Endothelial cell of umbilical vein (primary cell): ENCODE data around the gene UGGT2. TPM values are rescaled to one million over a fixed set of nuclear protein-coding genes. Genes with fewer than 3 reads are reported as not detected.

Experiments used
- BruUV-seq: library from RNA; stranded (reverse); fragments of 400-500 nt; replicated peaks from 2 replicates; lab custom pipeline; 2021; lab: Mats Ljungman, UMichigan
- CTCF ChIA-PET: fragments of 300-600, 350-600 bp; sonication (Branson Sonifier 250); formaldehyde crosslinking; loops from one replicate; lab custom pipeline; 2021; ENCODE audit warnings: antibody characterized with exemption, inconsistent platforms; lab: Charles Lee
- POLR2A ChIA-PET: fragments of 300-600, 350-600 bp; sonication (Branson Sonifier 250); formaldehyde crosslinking; loops from one replicate; lab custom pipeline; 2021; ENCODE audit warnings: antibody characterized with exemption, inconsistent platforms; lab: Charles Lee
- DNase-seq: peaks from one replicate; pipeline ENCODE4 v3.0.0-alpha.2; 2011; ENCODE audit warnings: low read depth, low spot score
- FAIRE-seq: peaks from 2 replicates; lab custom pipeline; 2011; peaks lifted over from hg19 to GRCh38; lab: Jason Lieb, UNC
- H2AFZ ChIP-seq: 2 replicates; pipeline ENCODE4 v1.6.0; 2012; ENCODE audit warnings: low read depth, low read length, control low read depth, inconsistent platforms
- H3K27ac ChIP-seq: 2 replicates; pipeline ENCODE4 v1.5.1; 2011; ENCODE audit warnings: low read depth, mild to moderate bottlenecking, control low read depth, low read length, moderate library complexity; ENCODE audit not compliant: insufficient read depth
- H3K27me3 ChIP-seq, 2 experiments: 2 replicates each; pipeline versions ENCODE4 v1.6.0 to v1.6.1; 2011; ENCODE audit warnings: low read length in 2 of 2, mixed read lengths in 1 of 2; ENCODE audit not compliant: control insufficient read depth in 2 of 2, insufficient read depth in 2 of 2
- H3K36me3 ChIP-seq, 2 experiments: 2 replicates in 1 of 2; 3 replicates in 1 of 2; pipeline ENCODE4 v1.5.1; 2011; ENCODE audit warnings: low read length in 2 of 2, mild to moderate bottlenecking in 1 of 2, moderate library complexity in 1 of 2; ENCODE audit not compliant: control insufficient read depth in 2 of 2, insufficient read depth in 2 of 2; ENCODE audit errors: extremely low read depth in 1 of 2
- H3K4me1 ChIP-seq: 3 replicates; pipeline ENCODE4 v1.5.1; 2011; ENCODE audit warnings: mild to moderate bottlenecking, low read length; ENCODE audit not compliant: control insufficient read depth, insufficient read depth; ENCODE audit errors: extremely low read depth
- H3K4me2 ChIP-seq: 2 replicates; pipeline ENCODE4 v1.6.1; 2011; ENCODE audit warnings: low read length, control low read depth, mixed read lengths; ENCODE audit not compliant: insufficient read depth
- H3K4me3 ChIP-seq, 3 experiments: fragments of 200-600 bp in 1 of 3; sonication (generic), shearing (Covaris generic) in 1 of 3; replicated peaks in 1 of 3; 2 replicates each; pipeline ENCODE4 v1.5.1; 2011 to 2016; ENCODE audit warnings: control low read depth in 3 of 3, low read length in 3 of 3, mild to moderate bottlenecking in 2 of 3, inconsistent platforms in 1 of 3, low read depth in 1 of 3, moderate library complexity in 1 of 3; ENCODE audit not compliant: insufficient read depth in 1 of 3
- H3K79me2 ChIP-seq: 2 replicates; pipeline ENCODE4 v1.6.0; 2012; ENCODE audit warnings: low read length, inconsistent platforms; ENCODE audit not compliant: control insufficient read depth, insufficient read depth
- H3K9ac ChIP-seq: replicated peaks from 2 replicates; pipeline ENCODE3; 2011; ENCODE audit warnings: low read length, control low read depth; ENCODE audit not compliant: insufficient read depth; ENCODE audit errors: extremely low read depth
- H3K9me1 ChIP-seq: replicated peaks from 3 replicates; pipeline ENCODE4 v1.6.0; 2011; ENCODE audit warnings: mild to moderate bottlenecking, low read length; ENCODE audit not compliant: control insufficient read depth, insufficient read depth; ENCODE audit errors: extremely low read depth
- H3K9me3 ChIP-seq: replicated peaks from 2 replicates; pipeline ENCODE4 v1.5.1; 2012; ENCODE audit warnings: low read length, inconsistent platforms; ENCODE audit not compliant: control insufficient read depth, insufficient read depth
- H4K20me1 ChIP-seq: replicated peaks from 2 replicates; pipeline ENCODE3; 2011; ENCODE audit warnings: mild to moderate bottlenecking, low read length; ENCODE audit not compliant: control insufficient read depth, insufficient read depth; ENCODE audit errors: extremely low read depth
- EZH2 ChIP-seq: IDR thresholded peaks from 2 replicates; pipeline ENCODE4 v1.6.1; 2012; ENCODE audit warnings: borderline replicate concordance, low read depth, mild to moderate bottlenecking, moderate library complexity, low read length, inconsistent platforms; ENCODE audit not compliant: severe bottlenecking
- FOS ChIP-seq: IDR thresholded peaks from 2 replicates; pipeline ENCODE4 v1.6.1; 2011; ENCODE audit warnings: mild to moderate bottlenecking, low read length, moderate library complexity, borderline replicate concordance; ENCODE audit not compliant: insufficient read depth
- GATA2 ChIP-seq: IDR thresholded peaks from 2 replicates; pipeline ENCODE4 v1.7.0; 2011; ENCODE audit warnings: low read depth, mild to moderate bottlenecking, moderate library complexity, mixed read lengths, low read length; ENCODE audit not compliant: insufficient read length, insufficient read depth
- JUN ChIP-seq: IDR thresholded peaks from 2 replicates; pipeline ENCODE4 v1.6.1; 2011; ENCODE audit warnings: borderline replicate concordance, low read depth; ENCODE audit not compliant: insufficient read length, insufficient read depth
- MYC ChIP-seq: IDR thresholded peaks from one replicate; pipeline ENCODE4 v1.6.1; 2011; ENCODE audit warnings: mild to moderate bottlenecking, low read depth, low read length
- POLR2A ChIP-seq: IDR thresholded peaks from 2 replicates; pipeline ENCODE4 v1.6.1; 2012; ENCODE audit warnings: low read depth, mild to moderate bottlenecking, control low read depth, low read length
- POLR2AphosphoS5 ChIP-seq: IDR thresholded peaks from 2 replicates; pipeline ENCODE4 v1.6.1; 2012; ENCODE audit warnings: low read depth, mild to moderate bottlenecking, control low read depth, low read length, moderate library complexity; ENCODE audit not compliant: insufficient read depth
- dilution Hi-C: fragments of 300-500 bp; cut with MboI; formaldehyde crosslinking; loops from one replicate; pipeline ENCODE4 v1.15.0; 2019; ENCODE audit warnings: low sequenced_read_pairs; ENCODE audit not compliant: extremely low pct_ligation_motif_present
- intact Hi-C: fragments of 100-400 bp; cut with micrococcal nuclease; formaldehyde crosslinking; loops from one replicate; pipeline ENCODE4 v1.10.0; 2022
- polyA plus RNA-seq, 4 experiments: library from polyadenylated mRNA; depleted of rRNA in 3 of 4; stranded (reverse) in 3 of 4; unstranded in 1 of 4; fragments of >200 nt; gene quantifications; 2 replicates each; pipeline versions ENCODE4 v1.2.1 to v1.2.3, GENCODE V29; 2011 to 2012; ENCODE audit warnings: missing spikeins in 1 of 4
- total RNA-seq: library from RNA; stranded (reverse); gene quantifications from 2 replicates; pipeline ENCODE4 v1.2.3, GENCODE V29; 2021
- TF ChIP-seq, protein P1 (sequence below), 2 donors: IDR thresholded peaks; 1 replicate in 1 of 2; 2 replicates in 1 of 2; pipeline ENCODE4 v1.5.1; 2011; ENCODE audit warnings: low read length in 2 of 2, mild to moderate bottlenecking in 2 of 2, moderate library complexity in 2 of 2, control low read depth in 1 of 2, inconsistent platforms in 1 of 2, low read depth in 1 of 2; ENCODE audit not compliant: insufficient read depth in 1 of 2; ENCODE audit errors: extremely low read depth in 1 of 2
- TF ChIP-seq, protein P2 (sequence below): IDR thresholded peaks from 2 replicates; pipeline ENCODE4 v1.6.1; 2011; ENCODE audit not compliant: insufficient read depth, insufficient read length

The UGGT2 gene
- total and polyA plus RNA-seq, 2 donors (not counting 3 experiments of a cell fraction or from before 2014, with no cell fraction given): 4.6 to 25.1 TPM

DNA sequence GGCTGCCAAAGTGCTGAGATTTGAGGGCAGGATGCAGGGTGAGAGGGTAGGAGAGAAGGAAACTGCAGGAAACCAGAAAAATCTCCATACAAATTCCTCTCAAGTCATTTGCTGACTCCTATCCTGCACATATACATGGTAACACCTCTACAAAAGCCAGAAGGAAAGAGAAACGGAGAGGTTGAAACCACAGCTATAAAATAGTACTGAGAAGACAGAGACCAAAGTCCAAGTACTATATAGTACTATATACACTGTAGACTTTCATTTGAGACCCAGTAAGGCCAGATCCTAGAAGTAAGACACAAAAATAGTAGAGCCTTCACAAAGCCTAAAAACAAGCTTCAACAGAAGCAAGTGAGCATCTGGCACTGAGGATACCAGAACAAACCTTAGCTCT lies 103.1 kb downstream of the UGGT2 start:
- no peaks in the 10 kb centered on the region for H3K9me3 ChIP-seq
- no peak overlapping the region for H3K4me3 ChIP-seq
- no peak overlapping the region for H3K27ac ChIP-seq
- DNase-seq (no peak), FAIRE-seq (no peak)
- POLR2A ChIA-PET: no interaction called here
- BruUV-seq: no TSS peak
- CTCF ChIA-PET: interaction anchor here (1.4 kb wide), 2 partner anchors 64 to 326 kb away, joined by 4 read pairs; no protein-coding TSS in a partner anchor
- no peak overlapping the region for H2AFZ ChIP-seq
- dilution Hi-C loops (no loop called here), intact Hi-C loops (no loop called here)
- no peaks in the 10 kb centered on the region for H3K4me1 ChIP-seq
- H3K9me1 ChIP-seq: no peaks in the 10 kb centered on the region
- no peak overlapping the region for H3K4me2 ChIP-seq
- H3K27me3 ChIP-seq: no peaks in the 10 kb centered on the region
- H3K79me2 ChIP-seq: no peaks in the 10 kb centered on the region
- H3K9ac ChIP-seq: no peak overlapping the region
- no peaks in the 10 kb centered on the region for H3K36me3 ChIP-seq
- no peaks in the 10 kb centered on the region for H4K20me1 ChIP-seq
- TF ChIP-seq POLR2A (no peak), JUN (no peak), MYC (no peak), FOS (no peak), GATA2 (no peak), EZH2 (no peak), POLR2AphosphoS5 (no peak)
- TF ChIP-seq, protein P1, sequence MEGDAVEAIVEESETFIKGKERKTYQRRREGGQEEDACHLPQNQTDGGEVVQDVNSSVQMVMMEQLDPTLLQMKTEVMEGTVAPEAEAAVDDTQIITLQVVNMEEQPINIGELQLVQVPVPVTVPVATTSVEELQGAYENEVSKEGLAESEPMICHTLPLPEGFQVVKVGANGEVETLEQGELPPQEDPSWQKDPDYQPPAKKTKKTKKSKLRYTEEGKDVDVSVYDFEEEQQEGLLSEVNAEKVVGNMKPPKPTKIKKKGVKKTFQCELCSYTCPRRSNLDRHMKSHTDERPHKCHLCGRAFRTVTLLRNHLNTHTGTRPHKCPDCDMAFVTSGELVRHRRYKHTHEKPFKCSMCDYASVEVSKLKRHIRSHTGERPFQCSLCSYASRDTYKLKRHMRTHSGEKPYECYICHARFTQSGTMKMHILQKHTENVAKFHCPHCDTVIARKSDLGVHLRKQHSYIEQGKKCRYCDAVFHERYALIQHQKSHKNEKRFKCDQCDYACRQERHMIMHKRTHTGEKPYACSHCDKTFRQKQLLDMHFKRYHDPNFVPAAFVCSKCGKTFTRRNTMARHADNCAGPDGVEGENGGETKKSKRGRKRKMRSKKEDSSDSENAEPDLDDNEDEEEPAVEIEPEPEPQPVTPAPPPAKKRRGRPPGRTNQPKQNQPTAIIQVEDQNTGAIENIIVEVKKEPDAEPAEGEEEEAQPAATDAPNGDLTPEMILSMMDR (IDR thresholded peaks at IDR 0.05; ENCODE audit: extremely low read depth in 1 of 2, insufficient read depth in 1 of 2, low read depth in 1 of 2, low read length in 2 of 2): no peak
- TF ChIP-seq, protein P2, sequence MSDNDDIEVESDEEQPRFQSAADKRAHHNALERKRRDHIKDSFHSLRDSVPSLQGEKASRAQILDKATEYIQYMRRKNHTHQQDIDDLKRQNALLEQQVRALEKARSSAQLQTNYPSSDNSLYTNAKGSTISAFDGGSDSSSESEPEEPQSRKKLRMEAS: no peak
